RWPE2 (cell line): ENCODE results near the gene FNDC3B.

Experiments used
- ATAC-seq: fragments of 200-7000 bp; cut with Tn5 transposase; 3 replicates; pipeline ENCODE4 v1.9.1; 2021; ENCODE audit warnings: low read depth
- DNase-seq: peaks from one replicate; pipeline ENCODE4 v3.0.0-alpha.2; 2020; ENCODE audit warnings: low spot score
- H3K27ac ChIP-seq: fragments of 450-650 bp; 2 replicates; pipeline ENCODE4 v1.5.1; 2017; ENCODE audit warnings: mild to moderate bottlenecking; ENCODE audit not compliant: poor library complexity, severe bottlenecking
- H3K27me3 ChIP-seq: fragments of 250-450 bp; sonication (Bioruptor Pico); 2 replicates; pipeline ENCODE4 v1.5.1; 2021; ENCODE audit warnings: mild to moderate bottlenecking, moderate library complexity; ENCODE audit not compliant: insufficient read depth, poor library complexity, severe bottlenecking
- H3K36me3 ChIP-seq: fragments of 250-450 bp; sonication (Bioruptor Pico); 2 replicates; pipeline ENCODE4 v1.5.1; 2020; ENCODE audit warnings: low read depth, mild to moderate bottlenecking, moderate library complexity
- H3K4me1 ChIP-seq: fragments of 250-450 bp; sonication (Bioruptor Pico); 2 replicates; pipeline ENCODE4 v1.5.1; 2021; ENCODE audit warnings: mild to moderate bottlenecking, moderate library complexity; ENCODE audit not compliant: insufficient read depth, poor library complexity, severe bottlenecking
- H3K4me3 ChIP-seq: fragments of 250-450 bp; sonication (Bioruptor Pico); 2 replicates; pipeline ENCODE4 v1.5.1; 2021; ENCODE audit warnings: mild to moderate bottlenecking, moderate library complexity; ENCODE audit not compliant: severe bottlenecking
- H3K9me3 ChIP-seq: fragments of 250-450 bp; sonication (Bioruptor Pico); 2 replicates; pipeline ENCODE4 v1.5.1; 2021; ENCODE audit warnings: mild to moderate bottlenecking, moderate library complexity; ENCODE audit not compliant: severe bottlenecking
- CTCF ChIP-seq: fragments of 450-650 bp; IDR thresholded peaks from one replicate; pipeline ENCODE4 v1.5.1; 2017; ENCODE audit warnings: mild to moderate bottlenecking, moderate library complexity; ENCODE audit not compliant: poor library complexity, severe bottlenecking

The FNDC3B gene

GRCh38 chr3:172347895-172348679 is 308.7 kb downstream of the FNDC3B start:
- no peak for TF ChIP-seq CTCF
- Histone ChIP-seq H3K27ac (no peak overlapping the region), H3K9me3 (no peaks in the 10 kb centered on the region), H3K4me1 (no peaks in the 10 kb centered on the region), H3K27me3 (no peaks in the 10 kb centered on the region), H3K4me3 (no peak overlapping the region), H3K36me3 (peaks cover 88% of the 10 kb centered on the region)
- DNase-seq (no peak), ATAC-seq (no peak)

GRCh38 chr3:172351895-172352466 is 312.6 kb downstream of the FNDC3B start:
- Histone ChIP-seq H3K27ac (no peak overlapping the region), H3K4me3 (no peak overlapping the region), H3K27me3 (no peaks in the 10 kb centered on the region), H3K4me1 (peaks cover 12% of the 10 kb centered on the region), H3K36me3 (peaks cover 76% of the 10 kb centered on the region), H3K9me3 (no peaks in the 10 kb centered on the region)
- ATAC-seq: no peak
- DNase-seq: no peak
- TF ChIP-seq CTCF: no peak

GRCh38 chr3:172352786-172353185 is 313.4 kb downstream of the FNDC3B start:
- no peak for ATAC-seq
- TF ChIP-seq CTCF: no peak
- Histone ChIP-seq H3K27ac (no peak overlapping the region), H3K27me3 (no peaks in the 10 kb centered on the region), H3K9me3 (no peaks in the 10 kb centered on the region), H3K36me3 (peaks cover 76% of the 10 kb centered on the region), H3K4me1 (peaks cover 12% of the 10 kb centered on the region), H3K4me3 (no peak overlapping the region)
- DNase-seq: no peak

GRCh38 chr3:172354931-172355499 is 315.6 kb downstream of the FNDC3B start:
- H3K27me3 ChIP-seq: no peaks in the 10 kb centered on the region
- no peak overlapping the region for H3K27ac ChIP-seq
- H3K9me3 ChIP-seq: no peaks in the 10 kb centered on the region
- TF ChIP-seq CTCF: no peak
- H3K36me3 ChIP-seq: peaks cover 71% of the 10 kb centered on the region
- H3K4me1 ChIP-seq: peaks cover 12% of the 10 kb centered on the region
- DNase-seq (no peak), ATAC-seq (no peak)
- H3K4me3 ChIP-seq: no peak overlapping the region
